ENCODE results near the gene ORM1.
"Not testable (repeated sequence)": the region's sequence is repeated elsewhere in the genome, so short reads cannot be mapped to it uniquely, and the experiment has no call there.

GRCh38 chr9:114322160-114322818 lies 609 bp upstream of the ORM1 start:
- TF ChIP-seq, protein P1, sequence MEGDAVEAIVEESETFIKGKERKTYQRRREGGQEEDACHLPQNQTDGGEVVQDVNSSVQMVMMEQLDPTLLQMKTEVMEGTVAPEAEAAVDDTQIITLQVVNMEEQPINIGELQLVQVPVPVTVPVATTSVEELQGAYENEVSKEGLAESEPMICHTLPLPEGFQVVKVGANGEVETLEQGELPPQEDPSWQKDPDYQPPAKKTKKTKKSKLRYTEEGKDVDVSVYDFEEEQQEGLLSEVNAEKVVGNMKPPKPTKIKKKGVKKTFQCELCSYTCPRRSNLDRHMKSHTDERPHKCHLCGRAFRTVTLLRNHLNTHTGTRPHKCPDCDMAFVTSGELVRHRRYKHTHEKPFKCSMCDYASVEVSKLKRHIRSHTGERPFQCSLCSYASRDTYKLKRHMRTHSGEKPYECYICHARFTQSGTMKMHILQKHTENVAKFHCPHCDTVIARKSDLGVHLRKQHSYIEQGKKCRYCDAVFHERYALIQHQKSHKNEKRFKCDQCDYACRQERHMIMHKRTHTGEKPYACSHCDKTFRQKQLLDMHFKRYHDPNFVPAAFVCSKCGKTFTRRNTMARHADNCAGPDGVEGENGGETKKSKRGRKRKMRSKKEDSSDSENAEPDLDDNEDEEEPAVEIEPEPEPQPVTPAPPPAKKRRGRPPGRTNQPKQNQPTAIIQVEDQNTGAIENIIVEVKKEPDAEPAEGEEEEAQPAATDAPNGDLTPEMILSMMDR (IDR thresholded peaks at IDR 0.05; ENCODE audit: low read length) = not testable (repeated sequence)
- TF ChIP-seq EZH2 (IDR thresholded peaks at IDR 0.05; ENCODE audit: borderline replicate concordance, low read length) = not testable (repeated sequence)

Measured in OCI-LY1 (cell line).